ENCODE data around the gene BCAR3.

BCAR3 gene

DNA sequence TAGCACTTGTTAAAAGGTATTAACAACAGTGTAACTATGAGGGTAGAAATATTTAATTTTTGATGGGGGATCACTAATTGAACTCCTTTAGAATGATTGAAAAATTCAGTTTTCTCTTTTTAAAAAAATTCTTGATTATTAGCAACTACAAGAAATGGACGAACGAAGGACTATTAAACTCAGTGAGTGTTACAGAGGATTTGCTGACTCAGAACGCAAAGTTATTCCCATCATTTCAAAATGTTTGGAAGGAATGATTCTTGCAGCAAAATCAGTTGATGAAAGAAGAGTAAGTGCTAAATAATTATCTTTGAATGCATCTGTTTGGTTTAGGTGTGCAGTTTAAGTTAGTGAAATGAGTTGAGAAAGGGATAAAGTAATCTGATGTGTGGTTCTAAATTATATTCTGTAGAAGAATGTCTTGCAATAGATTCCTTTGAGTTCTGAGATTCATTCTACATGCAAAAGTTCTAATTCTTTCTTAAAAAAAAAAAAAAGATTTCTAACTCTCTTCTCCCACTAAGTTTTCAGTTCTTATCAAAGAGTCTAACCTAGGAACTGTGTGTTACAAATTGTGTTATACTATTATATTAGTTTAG is 148.8 kb downstream of the BCAR3 start:
- no peak for DNase-seq

DNA sequence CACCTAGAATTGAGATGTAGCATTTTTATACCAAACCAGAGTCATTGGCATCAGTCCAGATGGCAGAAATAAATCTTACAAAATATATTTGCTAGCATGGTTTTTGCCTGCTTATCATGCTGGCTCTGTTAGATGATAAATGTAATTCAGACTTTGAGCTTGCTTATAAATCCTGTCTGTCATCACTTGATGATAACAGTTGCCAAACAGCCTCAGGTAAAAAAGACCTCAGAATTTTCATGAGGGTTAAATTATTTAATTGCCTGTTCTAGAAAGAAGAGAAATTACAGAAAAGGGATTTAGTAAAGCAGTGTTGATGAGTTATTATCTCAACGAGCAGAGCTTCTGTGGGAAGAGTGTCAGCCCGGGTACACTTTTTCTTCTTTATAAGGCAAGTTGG is 150.4 kb downstream of the BCAR3 start:
- DNase-seq = no peak

DNA sequence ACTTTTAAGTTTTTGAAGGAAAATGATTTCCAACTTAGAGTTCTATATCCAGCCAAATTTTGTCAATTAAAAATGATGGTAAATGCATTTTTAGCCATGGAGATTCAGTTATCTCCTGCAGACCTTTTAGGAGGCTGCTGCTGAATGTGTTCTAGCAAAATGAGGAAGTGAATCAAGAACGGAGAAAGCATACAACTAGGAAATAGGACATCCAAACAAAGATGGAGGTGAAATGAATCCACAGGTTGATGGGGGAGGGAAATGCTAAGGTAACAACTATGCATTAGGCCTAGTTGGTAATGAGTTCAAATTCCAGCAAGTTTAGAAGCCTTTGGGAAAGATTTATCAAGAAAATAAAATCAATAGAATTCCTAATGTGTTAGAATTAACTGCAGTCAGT is 153.2 kb downstream of the BCAR3 start:
- DNase-seq = no peak

DNA sequence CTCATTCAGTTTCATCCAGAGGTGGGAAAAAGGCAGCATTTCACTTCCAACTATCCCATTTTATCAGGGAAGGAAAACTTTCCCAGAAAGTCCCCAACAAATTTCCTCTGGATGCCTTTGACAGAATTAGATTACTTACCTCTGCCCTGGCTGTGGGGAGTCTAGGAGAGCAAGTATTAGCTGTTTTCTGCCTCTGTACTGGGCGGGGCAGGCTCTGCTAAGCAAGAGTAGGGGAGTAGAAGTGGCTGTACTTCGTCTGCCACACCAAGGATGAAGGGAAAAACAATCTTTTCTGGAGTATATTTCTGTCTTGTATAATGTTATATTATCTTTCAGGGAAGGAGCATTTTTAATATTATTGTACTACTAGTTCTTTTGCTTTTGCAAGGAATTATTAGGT is 155.2 kb downstream of the BCAR3 start:
- DNase-seq = no peak

DNA sequence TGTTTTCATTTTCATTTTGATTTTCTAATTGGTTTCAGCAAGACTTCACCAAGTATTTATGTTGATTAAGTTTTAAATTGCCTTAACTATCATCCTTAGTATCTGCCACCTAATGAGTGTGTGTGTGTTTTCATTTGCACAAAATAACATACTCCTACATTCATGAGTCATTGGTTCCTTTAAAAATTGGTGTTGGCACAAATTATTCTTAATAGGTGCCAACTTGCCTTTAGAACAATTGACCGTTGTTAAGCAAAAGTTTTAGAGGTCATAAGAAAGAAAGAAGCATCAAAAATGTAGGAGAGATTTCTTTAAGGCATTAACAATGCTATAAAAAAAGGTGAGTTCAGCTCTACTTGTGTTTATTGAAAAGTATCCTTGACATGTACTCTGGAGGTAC is 156.2 kb downstream of the BCAR3 start:
- DNase-seq = no peak

DNA sequence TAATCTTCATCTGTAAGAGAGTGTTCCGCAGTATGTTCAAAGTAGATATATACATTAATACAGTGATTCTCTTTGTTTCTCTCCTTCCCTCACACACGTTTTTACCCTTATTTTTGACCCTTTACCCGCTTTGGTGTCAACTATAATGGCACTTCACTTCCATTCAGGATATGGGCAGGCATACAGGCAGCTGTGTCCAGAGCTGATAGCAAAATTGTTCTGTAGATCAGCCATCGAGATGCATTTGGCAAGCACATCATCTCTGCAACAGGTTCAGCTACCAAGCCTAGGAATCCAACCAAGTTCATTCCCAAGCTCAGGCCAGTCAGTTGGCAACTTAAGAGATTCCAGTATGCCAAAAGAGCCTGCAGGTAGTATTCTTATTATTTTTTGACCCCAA is 158.9 kb downstream of the BCAR3 start:
- DNase-seq = no peak

DNA sequence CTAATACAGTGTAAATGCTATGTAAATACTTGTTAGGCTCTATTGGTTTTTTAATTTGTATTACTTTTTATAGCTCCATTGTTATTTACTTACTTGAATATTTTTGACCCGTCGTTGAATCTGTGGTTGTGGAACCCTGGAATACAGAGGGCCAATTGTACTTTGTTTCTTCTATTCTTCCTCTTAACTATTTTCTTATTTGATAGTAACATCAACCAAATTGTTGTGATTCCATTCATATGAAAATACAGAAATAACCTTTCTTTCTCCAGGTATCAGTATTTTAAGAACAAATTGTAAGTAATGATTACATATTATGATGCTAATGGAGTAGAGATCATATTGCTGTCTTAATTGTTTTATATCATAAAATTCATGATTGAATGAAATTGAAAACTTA is 160.0 kb downstream of the BCAR3 start:
- DNase-seq = no peak

DNA sequence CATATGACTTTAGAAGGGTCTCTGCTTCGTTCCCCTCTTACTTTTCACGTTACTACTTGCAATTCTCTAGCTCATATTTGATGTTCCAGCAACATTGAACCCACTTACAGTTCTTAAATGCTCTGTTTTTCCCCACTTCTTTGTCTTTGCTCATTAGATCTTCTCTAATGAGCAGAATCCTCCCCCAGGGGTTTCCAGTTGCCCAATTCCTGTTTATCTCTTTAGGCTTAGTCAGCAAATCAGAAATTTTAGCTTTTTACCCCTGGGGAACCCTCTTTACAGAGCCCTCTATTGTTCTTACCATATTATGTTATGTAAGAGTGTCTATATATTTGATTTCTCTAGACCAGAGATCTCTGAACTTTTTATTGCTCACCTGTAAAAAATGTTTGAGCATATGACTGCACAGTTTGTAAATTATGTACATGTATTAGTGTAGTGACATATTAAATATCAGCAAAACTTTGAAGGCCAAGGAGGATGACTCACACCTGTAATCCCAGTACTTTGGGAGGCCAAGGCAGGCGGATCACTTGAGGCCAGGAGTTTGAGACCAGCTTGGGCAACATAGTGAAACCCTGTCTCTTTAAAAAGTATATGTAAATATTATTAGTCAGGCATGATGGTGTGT is 162.3 kb downstream of the BCAR3 start:
- no peak for DNase-seq

DNA sequence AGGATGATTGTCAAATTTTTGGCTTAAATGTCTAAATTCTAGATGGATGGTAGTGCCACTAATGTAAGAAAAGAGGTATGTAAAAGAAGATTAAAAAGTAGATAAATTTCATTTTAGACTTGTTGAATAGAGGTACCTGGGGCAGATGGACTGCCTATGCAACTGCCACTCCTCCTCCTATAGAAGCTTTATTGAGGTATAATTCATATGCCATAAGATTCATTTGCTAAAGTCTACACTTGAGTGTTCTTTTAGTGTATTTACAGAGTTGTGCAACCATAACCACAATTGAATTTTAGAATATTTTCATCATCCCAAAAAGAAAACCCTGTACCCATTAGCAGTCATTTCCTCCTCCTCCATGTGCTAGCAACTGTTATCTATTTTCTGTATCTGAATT is 163.1 kb downstream of the BCAR3 start:
- no peak for DNase-seq

DNA sequence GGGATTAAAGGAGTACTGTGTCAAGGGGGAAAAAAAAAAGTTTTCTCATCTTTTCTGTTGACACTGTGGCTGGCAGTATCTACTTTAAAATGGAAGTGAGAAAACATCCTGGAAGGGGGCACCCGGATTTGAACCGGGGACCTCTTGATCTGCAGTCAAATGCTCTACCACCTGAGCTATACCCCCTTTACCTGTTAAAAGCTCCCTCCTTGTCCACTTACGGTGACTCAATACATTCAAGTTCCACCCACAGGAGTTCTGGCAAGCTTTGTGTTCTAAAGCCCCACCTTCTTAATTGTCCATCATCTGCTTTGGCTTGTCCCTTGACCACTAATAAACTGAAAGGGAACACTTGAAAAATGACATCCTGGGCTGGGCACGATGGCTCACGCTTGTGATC is 165.5 kb downstream of the BCAR3 start:
- DNase-seq = no peak

All from DMS79 treated with DMSO at 0.1 percent for 48 hours (cell line).